H9 (cell line): ENCODE data around the gene LUZP1. TPM values are rescaled to one million over a fixed set of nuclear protein-coding genes. Genes with fewer than 3 reads are reported as not detected.

ENCODE experiments used
- DNase-seq: peaks from one replicate; pipeline ENCODE4 v3.0.0-alpha.2; 2017
- H2AFZ ChIP-seq: one replicate; pipeline ENCODE4 v1.6.1; 2013; ENCODE audit warnings: mild to moderate bottlenecking, low read length, control low read depth, moderate library complexity
- H2AK5ac ChIP-seq: 2 replicates; pipeline ENCODE4 v1.6.1; 2013; ENCODE audit warnings: low read length, control low read depth, mixed read lengths; ENCODE audit not compliant: insufficient read length
- H2BK120ac ChIP-seq: one replicate; pipeline ENCODE4 v1.6.1; 2013; ENCODE audit warnings: low read depth, mild to moderate bottlenecking, low read length, control low read depth, inconsistent platforms; ENCODE audit not compliant: poor library complexity, severe bottlenecking
- H2BK12ac ChIP-seq: 2 replicates; pipeline ENCODE4 v1.6.1; 2013; ENCODE audit warnings: low read length, control low read depth, mixed read lengths, low read depth; ENCODE audit not compliant: insufficient read length
- H2BK15ac ChIP-seq: 2 replicates; pipeline ENCODE4 v1.6.1; 2013; ENCODE audit warnings: low read depth, low read length, control low read depth
- H2BK20ac ChIP-seq: one replicate; pipeline ENCODE4 v1.6.1; 2013; ENCODE audit warnings: low read depth, mild to moderate bottlenecking, low read length, control low read depth, inconsistent platforms; ENCODE audit not compliant: poor library complexity, severe bottlenecking
- H2BK5ac ChIP-seq: 2 replicates; pipeline ENCODE4 v1.6.1; 2013; ENCODE audit warnings: low read length, control low read depth, mixed read lengths; ENCODE audit not compliant: insufficient read length
- H3K14ac ChIP-seq: 2 replicates; pipeline ENCODE4 v1.6.1; 2013; ENCODE audit warnings: low read length, control low read depth; ENCODE audit not compliant: insufficient read depth
- H3K18ac ChIP-seq: 2 replicates; pipeline ENCODE4 v1.6.1; 2013; ENCODE audit warnings: low read depth, mild to moderate bottlenecking, mixed read lengths, low read length, control low read depth; ENCODE audit not compliant: insufficient read length
- H3K23ac ChIP-seq: 2 replicates; pipeline ENCODE4 v1.6.1; 2013; ENCODE audit warnings: low read length, control low read depth, mixed read lengths, low read depth; ENCODE audit not compliant: insufficient read length
- H3K23me2 ChIP-seq: 2 replicates; pipeline ENCODE4 v1.6.1; 2013; ENCODE audit warnings: low read depth, mild to moderate bottlenecking, mixed read lengths, low read length, control low read depth; ENCODE audit not compliant: insufficient read length, poor library complexity, severe bottlenecking
- H3K27ac ChIP-seq: 2 replicates; pipeline ENCODE4 v1.5.1; 2013; ENCODE audit warnings: low read length, control low read depth, mixed read lengths, low read depth; ENCODE audit not compliant: insufficient read length
- H3K27me3 ChIP-seq: 2 replicates; pipeline ENCODE4 v1.6.1; 2013; ENCODE audit warnings: low read length, control low read depth, inconsistent platforms; ENCODE audit not compliant: insufficient read depth
- H3K4ac ChIP-seq: 2 replicates; pipeline ENCODE4 v1.6.1; 2013; ENCODE audit warnings: low read depth, mild to moderate bottlenecking, control low read depth, inconsistent platforms, low read length, moderate library complexity
- H3K4me1 ChIP-seq: 2 replicates; pipeline ENCODE4 v1.6.1; 2013; ENCODE audit warnings: low read length, control low read depth, inconsistent platforms; ENCODE audit not compliant: insufficient read depth
- H3K4me2 ChIP-seq: 2 replicates; pipeline ENCODE4 v1.6.1; 2013; ENCODE audit warnings: low read length, control low read depth, mixed read lengths; ENCODE audit not compliant: insufficient read length, insufficient read depth
- H3K56ac ChIP-seq: 2 replicates; pipeline ENCODE4 v1.6.1; 2013; ENCODE audit warnings: low read depth, mild to moderate bottlenecking, mixed read lengths, low read length, control low read depth; ENCODE audit not compliant: insufficient read length
- H3K79me1 ChIP-seq: 2 replicates; pipeline ENCODE4 v1.6.1; 2013; ENCODE audit warnings: low read depth, mild to moderate bottlenecking, moderate library complexity, low read length, control low read depth, inconsistent platforms; ENCODE audit not compliant: insufficient read depth, poor library complexity, severe bottlenecking
- H3K79me2 ChIP-seq: 2 replicates; pipeline ENCODE4 v1.6.1; 2013; ENCODE audit warnings: low read length, control low read depth, inconsistent platforms; ENCODE audit not compliant: insufficient read depth
- H3K9ac ChIP-seq: 2 replicates; pipeline ENCODE4 v1.6.1; 2013; ENCODE audit warnings: low read length, control low read depth, mixed read lengths; ENCODE audit not compliant: insufficient read length; ENCODE audit errors: extremely low read depth
- H3K9me3 ChIP-seq: one replicate; pipeline ENCODE4 v1.6.1; 2013; ENCODE audit warnings: low read depth, low read length, inconsistent platforms; ENCODE audit not compliant: control insufficient read depth
- H3T11ph ChIP-seq: one replicate; pipeline ENCODE4 v1.6.1; 2013; ENCODE audit warnings: mild to moderate bottlenecking, low read length, control low read depth, inconsistent platforms
- H4K20me1 ChIP-seq: one replicate; pipeline ENCODE4 v1.6.1; 2013; ENCODE audit not compliant: control insufficient read depth, insufficient read length, insufficient read depth
- H4K5ac ChIP-seq: 2 replicates; pipeline ENCODE4 v1.6.1; 2013; ENCODE audit warnings: low read depth, mild to moderate bottlenecking, mixed read lengths, low read length, control low read depth; ENCODE audit not compliant: insufficient read length
- H4K8ac ChIP-seq: replicated peaks from 2 replicates; pipeline ENCODE4 v1.6.1; 2013; ENCODE audit warnings: low read length, control low read depth, mixed read lengths, low read depth; ENCODE audit not compliant: insufficient read length
- H4K91ac ChIP-seq: 2 replicates; pipeline ENCODE4 v1.6.1; 2013; ENCODE audit warnings: low read depth, mild to moderate bottlenecking, moderate library complexity, mixed read lengths, low read length, control low read depth; ENCODE audit not compliant: insufficient read length
- H3K27ac Mint-ChIP-seq, 3 experiments: 2 replicates in 2 of 3; 3 replicates in 1 of 3; pipeline ENCODE4 v1.8.0; 2020 to 2021; ENCODE audit warnings: mixed read lengths in 3 of 3, mild to moderate bottlenecking in 1 of 3, moderate library complexity in 1 of 3
- H3K27me3 Mint-ChIP-seq: 2 replicates; pipeline ENCODE4 v1.8.0; 2021; ENCODE audit warnings: low read depth, mild to moderate bottlenecking, moderate library complexity, mixed read lengths
- H3K36me3 Mint-ChIP-seq, 3 experiments: 2 replicates in 2 of 3; 3 replicates in 1 of 3; pipeline ENCODE4 v1.8.0; 2020 to 2021; ENCODE audit warnings: low read depth in 3 of 3, mixed read lengths in 3 of 3; ENCODE audit not compliant: insufficient read depth in 1 of 3
- H3K4me1 Mint-ChIP-seq, 2 experiments: 2 replicates each; pipeline ENCODE4 v1.8.0; 2020; ENCODE audit warnings: mixed read lengths in 2 of 2
- H3K4me3 Mint-ChIP-seq, 2 experiments: 2 replicates in 1 of 2; 3 replicates in 1 of 2; pipeline ENCODE4 v1.8.0; 2020 to 2021; ENCODE audit warnings: mild to moderate bottlenecking in 2 of 2, mixed read lengths in 2 of 2, moderate library complexity in 1 of 2
- H3K9me3 Mint-ChIP-seq, 2 experiments: 2 replicates in 1 of 2; 3 replicates in 1 of 2; pipeline ENCODE4 v1.8.0; 2020; ENCODE audit warnings: mild to moderate bottlenecking in 2 of 2, mixed read lengths in 2 of 2, moderate library complexity in 1 of 2
- CTCF ChIP-seq: fragments of 200-600 bp; sonication (generic); conservative IDR thresholded peaks from 3 replicates; pipeline ENCODE4 v1.8.0; 2021; ENCODE audit warnings: antibody characterized with exemption, mild to moderate bottlenecking
- WGBS: extraction: QIAGEN DNeasy Blood & Tissue Kit; methylation state at CpG from one replicate; pipeline ENCODE4 v1.1.7; 2013; ENCODE audit warnings: missing lambda C conversion rate, low lambda C conversion rate, mixed read lengths; ENCODE audit not compliant: insufficient read length; ENCODE audit errors: extremely low coverage; 5-methylcytosine and 5-hydroxymethylcytosine counted together
- total RNA-seq: library from RNA; stranded (reverse); gene quantifications from 2 replicates; pipeline ENCODE4 v1.2.1, GENCODE V29; 2021

Gene LUZP1
- total RNA-seq, 1 experiment from 2014 or later: 48.2 TPM

- Histone ChIP-seq H3K23ac (no peak overlapping the region), H4K91ac (no peak overlapping the region), H3K79me2 (peaks cover 28% of the 10 kb centered on the region; the same call in 1 of the 2 replicates), H4K20me1 (no peaks in the 10 kb centered on the region), H3K27ac (peak overlapping the region; percentile 82), H3K14ac (peak overlapping the region; percentile 97; the same call in 1 of the 2 replicates), H2BK15ac (no peak overlapping the region; the same call in 1 of the 2 replicates), H3K4me1 (no peaks in the 10 kb centered on the region; the same call in 1 of the 2 replicates), H2AK5ac (no peak overlapping the region), H3K4ac (no peak overlapping the region), H3K27me3 (no peaks in the 10 kb centered on the region; the same call in 1 of the 2 replicates), H3K56ac (no peak overlapping the region), H3K9ac (peak overlapping the region; percentile 94), H2BK120ac (no peak overlapping the region), H3K4me2 (peak overlapping the region; percentile 78), H4K8ac (no peak overlapping the region), H3K18ac (peak overlapping the region; percentile 90), H2AFZ (no peak overlapping the region), H3K23me2 (peaks cover 6% of the 10 kb centered on the region), H4K5ac (no peak overlapping the region), H3K79me1 (peaks cover 2% of the 10 kb centered on the region), H2BK12ac (peak overlapping the region; percentile 74), H2BK5ac (no peak overlapping the region), H3K9me3 (no peaks in the 10 kb centered on the region), H3T11ph (no peak overlapping the region), H2BK20ac (no peak overlapping the region)
- 0 out of 5 replicates have a peak, but pooled peaks cover 0 to 2% of the 10 kb centered on the region in 2 experiments for H3K9me3 Mint-ChIP-seq
- H3K36me3 Mint-ChIP-seq: peaks cover 0 to 7% (median 2%) of the 10 kb centered on the region in 3 experiments; a peak in 4 of 7 replicates
- TF ChIP-seq CTCF: no peak
- no CpG with 5 or more reads among the region's 49 CpGs for WGBS
- peak overlapping the region; percentile 97 to 98 for H3K4me3 Mint-ChIP-seq
- H3K4me1 Mint-ChIP-seq: peaks cover 32 to 40% of the 10 kb centered on the region in 2 experiments
- peak overlapping the region; percentile 98 to 99 (median 99) for H3K27ac Mint-ChIP-seq
- DNase-seq: peak; percentile 36
- peaks cover 2% of the 10 kb centered on the region; the same call in 1 of the 2 replicates for H3K27me3 Mint-ChIP-seq
Observed at GRCh38 chr1:23168079-23168444, 594 bp downstream of the LUZP1 start.
